Esophagus squamous epithelium (tissue), 5 donors: ENCODE data around the gene OR52R1. TPM values are rescaled to one million over a fixed set of nuclear protein-coding genes. Genes with fewer than 3 reads are reported as not detected.

Experiments used
- DNase-seq: peaks from one replicate; lab custom pipeline; 2025; lab: John Stamatoyannopoulos, UW
- H3K27ac ChIP-seq, 4 donors: fragments of 200-600 bp; sonication (generic); one replicate each; pipeline ENCODE4 v1.5.1; 2016 to 2019; ENCODE audit warnings: mild to moderate bottlenecking in 1 of 4
- H3K27me3 ChIP-seq, 4 donors: fragments of 200-600 bp; sonication (generic); 1 replicate in 3 of 4; 2 replicates in 1 of 4; pipeline versions ENCODE4 v1.5.1 to v1.6.0; 2017 to 2021; ENCODE audit warnings: antibody characterized with exemption in 1 of 4
- H3K36me3 ChIP-seq, 3 donors: fragments of 200-600 bp; sonication (generic); one replicate each; pipeline ENCODE4 v1.5.1; 2016 to 2019
- H3K4me1 ChIP-seq, 3 donors: fragments of 200-600 bp; sonication (generic); one replicate each; pipeline ENCODE4 v1.5.1; 2017 to 2019
- H3K4me3 ChIP-seq, 4 donors: fragments of 200-600 bp; sonication (generic); 1 replicate in 3 of 4; 2 replicates in 1 of 4; pipeline ENCODE4 v1.5.1; 2016 to 2019; ENCODE audit warnings: mild to moderate bottlenecking in 2 of 4, moderate library complexity in 1 of 4
- H3K9me3 ChIP-seq, 3 donors: fragments of 200-600 bp; sonication (generic); one replicate each; pipeline ENCODE4 v1.5.1; 2016 to 2019
- POLR2A ChIP-seq, 4 donors: fragments of 450-650 bp; IDR thresholded peaks; one replicate each; pipeline ENCODE4 v1.6.1; 2017; ENCODE audit warnings: antibody characterized with exemption in 4 of 4, mild to moderate bottlenecking in 4 of 4, moderate library complexity in 3 of 4
- WGBS, 2 donors: methylation state at CpG; one replicate each; pipeline ENCODE4 v1.1.5; 2018; 5-methylcytosine and 5-hydroxymethylcytosine counted together
- intact Hi-C: fragments of 100-400 bp; cut with DNase I; formaldehyde crosslinking; loops from one replicate; pipeline ENCODE4 v1.15.0; 2022
- total RNA-seq, 4 donors: library from RNA; depleted of rRNA; stranded (reverse); fragments of >200 nt; gene quantifications; one replicate each; pipeline ENCODE4 v1.1.0, GENCODE V29; 2016
- TF ChIP-seq, protein P1 (sequence below), 6 experiments: fragments of 450-650 bp in 4 of 6; fragments of 200-600 bp in 2 of 6; sonication (generic) in 2 of 6; IDR thresholded peaks; one replicate each; pipeline ENCODE4 v1.5.1; 2016 to 2019; ENCODE audit warnings: antibody characterized with exemption in 6 of 6, mild to moderate bottlenecking in 4 of 6, moderate library complexity in 4 of 6
- donor health status: DM: yes; HTN: yes; CAD: no.

OR52R1 gene
- total RNA-seq, 4 donors from 2014 or later = not detected

DNA sequence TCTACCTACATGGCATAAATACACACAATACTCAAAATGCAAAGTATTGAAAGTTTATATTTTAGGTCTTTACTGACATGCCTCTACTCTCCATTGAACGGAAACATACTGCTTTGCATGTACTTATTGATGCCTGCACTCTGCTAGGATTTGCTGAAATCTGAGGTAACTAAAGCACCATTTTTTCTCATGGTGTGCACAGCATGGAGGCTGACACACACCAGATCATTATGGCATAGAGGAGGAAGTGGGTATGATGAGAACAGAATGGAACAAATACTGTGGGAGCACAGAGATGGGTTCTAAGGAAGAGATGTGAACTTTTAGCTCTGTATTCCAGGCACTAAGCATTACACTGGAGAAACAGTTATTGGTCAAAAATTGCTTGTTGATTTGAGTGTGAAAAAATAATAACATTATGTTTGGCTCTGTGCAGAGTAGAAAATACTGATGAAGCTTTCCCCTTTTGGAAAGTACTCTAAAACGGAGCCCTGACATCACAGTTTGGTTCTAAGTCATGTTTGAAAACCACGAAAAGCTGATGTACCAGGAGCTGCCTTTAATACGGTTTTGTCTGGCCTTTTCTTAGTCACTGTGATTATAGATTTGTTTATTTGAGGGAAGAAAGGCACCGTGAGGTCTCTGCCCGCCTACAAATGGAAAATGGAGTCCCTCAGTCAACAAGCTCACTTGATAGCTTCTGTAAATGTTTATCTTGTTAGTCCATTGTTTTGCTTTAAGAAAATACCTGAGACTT lies 5.6 kb downstream of the OR52R1 start:
- DNase-seq = no peak
- H3K4me1 ChIP-seq = no peaks in the 10 kb centered on the region
- WGBS, 2 donors = 39 to 43% methylated on average over 6 of the region's 6 CpGs
- H3K9me3 ChIP-seq = no peaks in the 10 kb centered on the region
- no peaks in the 10 kb centered on the region for H3K36me3 ChIP-seq
- no peak overlapping the region for H3K4me3 ChIP-seq
- H3K27me3 ChIP-seq = no peaks in the 10 kb centered on the region
- no peak overlapping the region for H3K27ac ChIP-seq
- no peak for TF ChIP-seq POLR2A (IDR thresholded peaks at IDR 0.05)
- TF ChIP-seq, protein P1, sequence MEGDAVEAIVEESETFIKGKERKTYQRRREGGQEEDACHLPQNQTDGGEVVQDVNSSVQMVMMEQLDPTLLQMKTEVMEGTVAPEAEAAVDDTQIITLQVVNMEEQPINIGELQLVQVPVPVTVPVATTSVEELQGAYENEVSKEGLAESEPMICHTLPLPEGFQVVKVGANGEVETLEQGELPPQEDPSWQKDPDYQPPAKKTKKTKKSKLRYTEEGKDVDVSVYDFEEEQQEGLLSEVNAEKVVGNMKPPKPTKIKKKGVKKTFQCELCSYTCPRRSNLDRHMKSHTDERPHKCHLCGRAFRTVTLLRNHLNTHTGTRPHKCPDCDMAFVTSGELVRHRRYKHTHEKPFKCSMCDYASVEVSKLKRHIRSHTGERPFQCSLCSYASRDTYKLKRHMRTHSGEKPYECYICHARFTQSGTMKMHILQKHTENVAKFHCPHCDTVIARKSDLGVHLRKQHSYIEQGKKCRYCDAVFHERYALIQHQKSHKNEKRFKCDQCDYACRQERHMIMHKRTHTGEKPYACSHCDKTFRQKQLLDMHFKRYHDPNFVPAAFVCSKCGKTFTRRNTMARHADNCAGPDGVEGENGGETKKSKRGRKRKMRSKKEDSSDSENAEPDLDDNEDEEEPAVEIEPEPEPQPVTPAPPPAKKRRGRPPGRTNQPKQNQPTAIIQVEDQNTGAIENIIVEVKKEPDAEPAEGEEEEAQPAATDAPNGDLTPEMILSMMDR (IDR thresholded peaks at IDR 0.05) = no peak
- intact Hi-C loops = no loop called here

GRCh38 chr11:4797206-4797605 lies 7.0 kb downstream of the OR52R1 start:
- no peaks in the 10 kb centered on the region for H3K4me1 ChIP-seq
- no peak overlapping the region for H3K27ac ChIP-seq
- no peak for DNase-seq
- no peaks in the 10 kb centered on the region for H3K36me3 ChIP-seq
- no peaks in the 10 kb centered on the region for H3K9me3 ChIP-seq
- H3K4me3 ChIP-seq = no peak overlapping the region
- intact Hi-C loops = no loop called here
- H3K27me3 ChIP-seq = no peaks in the 10 kb centered on the region
- no peak for TF ChIP-seq POLR2A (IDR thresholded peaks at IDR 0.05)
- TF ChIP-seq, protein P1 (IDR thresholded peaks at IDR 0.05) = no peak
- WGBS, 2 donors = 18 to 21% methylated on average over 2 of the region's 2 CpGs

- intact Hi-C loops = no loop called here
- Histone ChIP-seq H3K27me3 (no peaks in the 10 kb centered on the region), H3K9me3 (no peaks in the 10 kb centered on the region), H3K27ac (no peak overlapping the region), H3K4me1 (no peaks in the 10 kb centered on the region), H3K36me3 (no peaks in the 10 kb centered on the region), H3K4me3 (no peak overlapping the region)
- 33 to 44% methylated on average over 1 of the region's 1 CpG for WGBS, 2 donors
- TF ChIP-seq, protein P1 (IDR thresholded peaks at IDR 0.05) = no peak
- TF ChIP-seq POLR2A (IDR thresholded peaks at IDR 0.05) = no peak
- DNase-seq = no peak
Measured at GRCh38 chr11:4782454-4782853, 21.7 kb downstream of the OR52R1 start.

DNA sequence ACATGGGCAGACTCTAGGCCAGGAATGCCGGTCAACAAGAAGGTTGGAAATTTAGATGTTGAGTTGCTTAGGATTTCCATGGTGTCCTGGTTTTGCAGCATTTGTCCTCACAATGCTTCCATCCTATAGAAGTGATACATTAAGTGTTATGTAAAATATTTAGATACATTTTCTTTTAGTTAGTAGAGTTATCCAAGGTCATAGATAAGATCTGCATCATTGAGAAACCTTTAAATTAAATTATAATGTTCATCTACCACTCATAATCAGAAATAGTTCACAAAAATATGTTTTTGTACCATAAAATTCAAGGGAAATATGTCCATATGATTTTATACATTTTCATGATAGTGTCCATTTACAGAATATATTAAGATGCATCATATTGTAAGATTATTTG lies 34.3 kb downstream of the OR52R1 start, which contains the start of gene OR51F1:
OR51F1 (minus strand) TSS at position 101 of the 400 bp plus-strand sequence; CDS start at position 101, 0 bp downstream.
- TF ChIP-seq, protein P1 (IDR thresholded peaks at IDR 0.05) = no peak
- no peak for TF ChIP-seq POLR2A (IDR thresholded peaks at IDR 0.05)
- H3K9me3 ChIP-seq = no peaks in the 10 kb centered on the region
- 92 to 100% methylated on average over 1 of the region's 1 CpG for WGBS, 2 donors

GRCh38 chr11:4768094-4768493 lies 36.1 kb downstream of the OR52R1 start:
- Histone ChIP-seq H3K36me3 (no peaks in the 10 kb centered on the region), H3K4me1 (no peaks in the 10 kb centered on the region), H3K4me3 (no peak overlapping the region), H3K27me3 (no peaks in the 10 kb centered on the region), H3K9me3 (no peaks in the 10 kb centered on the region), H3K27ac (no peak overlapping the region)
- intact Hi-C loops = no loop called here
- no peak for DNase-seq
- TF ChIP-seq POLR2A (IDR thresholded peaks at IDR 0.05) = no peak
- TF ChIP-seq, protein P1 (IDR thresholded peaks at IDR 0.05) = no peak

More for the DNA sequence above, 34.3 kb downstream of the OR52R1 start, which contains the start of gene OR51F1:
- H3K4me3 ChIP-seq = no peak within 1 kb of the TSS
- H3K27me3 ChIP-seq = no peaks in the 10 kb centered on the region
- intact Hi-C loops = no loop called here
- no peaks in the 10 kb centered on the region for H3K36me3 ChIP-seq
- H3K4me1 ChIP-seq = no peaks in the 10 kb centered on the region
- no peak within 1 kb of the TSS for H3K27ac ChIP-seq
- no peak for DNase-seq
